ENCODE measurements around the gene PSMB7.

Gene PSMB7

GRCh38 chr9:124304285-124304684, 111.0 kb downstream of the PSMB7 start:
- TF ChIP-seq YY1 (IDR thresholded peaks at IDR 0.05; ENCODE audit: low read depth) (no peak), TEAD4 (IDR thresholded peaks at IDR 0.05) (no peak), NFIC (IDR thresholded peaks at IDR 0.05) (no peak), TAF1 (IDR thresholded peaks at IDR 0.05; ENCODE audit: low read depth) (no peak), CEBPB (IDR thresholded peaks at IDR 0.05) (no peak), EP300 (IDR thresholded peaks at IDR 0.05; ENCODE audit: borderline replicate concordance) (no peak), FOXM1 (IDR thresholded peaks at IDR 0.05; ENCODE audit: borderline replicate concordance, low read depth) (no peak), MAX (IDR thresholded peaks at IDR 0.05) (no peak), EGR1 (IDR thresholded peaks at IDR 0.05) (no peak), REST (IDR thresholded peaks at IDR 0.05; ENCODE audit: low read depth) (no peak)

- TF ChIP-seq REST (IDR thresholded peaks at IDR 0.05; ENCODE audit: low read depth), result no peak
- TF ChIP-seq ZBTB7A (IDR thresholded peaks at IDR 0.05; ENCODE audit: low read depth), result no peak
- no peak for TF ChIP-seq EP300 (IDR thresholded peaks at IDR 0.05; ENCODE audit: borderline replicate concordance)
- no peak for TF ChIP-seq MAX (IDR thresholded peaks at IDR 0.05)
Observed at GRCh38 chr9:124303762-124304161, 111.5 kb downstream of the PSMB7 start.
